ENCODE results near the gene CCDC106.

The CCDC106 gene

DNA sequence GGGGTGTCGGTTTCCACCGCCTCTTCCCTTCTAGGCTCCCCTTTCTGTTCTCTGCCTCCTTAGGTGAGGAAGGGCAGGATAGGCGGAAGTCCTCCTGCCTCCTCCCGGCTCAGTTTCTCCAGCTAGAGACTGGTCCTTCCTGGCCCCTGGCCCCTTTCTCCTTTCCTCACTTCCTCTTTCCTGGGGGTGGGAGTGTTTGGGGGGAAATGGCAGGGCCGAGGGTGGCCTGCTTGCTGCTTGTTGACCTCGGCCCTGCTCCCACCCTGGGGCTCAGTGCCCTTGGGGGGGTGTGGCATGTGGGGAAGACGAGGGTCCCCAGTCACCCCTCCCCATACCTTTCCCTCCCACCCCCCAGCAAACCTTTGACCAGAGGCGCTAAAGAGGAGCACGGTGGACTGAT, 11.8 kb downstream of the CCDC106 start:
- no peak for DNase-seq (ENCODE audit: extremely low spot score)
- ChIA-PET POLR2A (interaction anchor here (0.6 kb wide), 1 partner anchor 10 kb away, joined by 3 read pairs; no protein-coding TSS in a partner anchor), CTCF (interaction anchor here (0.8 kb wide), 1 partner anchor 12 kb away, joined by 3 read pairs; no protein-coding TSS in a partner anchor)
- TF ChIP-seq ARNT (IDR thresholded peaks at IDR 0.05) (no peak), ELF4 (IDR thresholded peaks at IDR 0.05) (no peak), TARDBP (IDR thresholded peaks at IDR 0.05) (no peak), ZNF384 (IDR thresholded peaks at IDR 0.05) (no peak), CTBP1 (IDR thresholded peaks at IDR 0.05; ENCODE audit: borderline replicate concordance) (no peak), NFRKB (IDR thresholded peaks at IDR 0.05) (no peak), L3MBTL2 (conservative IDR thresholded peaks at IDR 0.05) (no peak), FOXK2 (IDR thresholded peaks at IDR 0.05) (no peak), LEF1 (IDR thresholded peaks at IDR 0.05; ENCODE audit: borderline replicate concordance) (no peak), BHLHE40 (IDR thresholded peaks at IDR 0.05; ENCODE audit: borderline replicate concordance) (no peak), HDGF (IDR thresholded peaks at IDR 0.05; ENCODE audit: borderline replicate concordance) (no peak), FOXM1 (IDR thresholded peaks at IDR 0.05; ENCODE audit: borderline replicate concordance) (no peak), SUZ12 (IDR thresholded peaks at IDR 0.05) (no peak)

DNA sequence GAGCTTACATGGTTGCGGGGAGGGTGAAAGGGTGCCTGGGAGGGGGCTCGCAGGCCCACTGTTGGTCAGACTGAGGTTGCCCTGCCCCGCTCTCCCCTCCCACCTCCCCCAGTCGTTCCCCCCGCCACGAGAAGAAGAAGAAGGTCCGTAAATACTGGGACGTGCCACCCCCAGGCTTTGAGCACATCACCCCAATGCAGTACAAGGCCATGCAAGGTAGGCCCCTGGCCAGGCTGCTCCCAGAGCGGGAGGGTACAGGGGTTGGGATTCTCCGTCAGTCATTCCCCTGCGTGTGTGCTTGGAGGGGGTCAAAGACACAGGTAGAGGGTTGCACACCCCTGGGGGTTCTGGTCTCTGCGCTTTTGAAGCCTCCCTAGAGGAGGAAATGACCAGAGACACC, 12.4 kb downstream of the CCDC106 start:
- ChIA-PET POLR2A (no interaction called here), CTCF (interaction anchor here (1.1 kb wide), 1 partner anchor 11 kb away, joined by 4 read pairs; no protein-coding TSS in a partner anchor)
- no peak for DNase-seq (ENCODE audit: extremely low spot score)
- TF ChIP-seq ELF4 (IDR thresholded peaks at IDR 0.05), result no peak
- TF ChIP-seq FOXK2 (IDR thresholded peaks at IDR 0.05), result no peak
- no peak for TF ChIP-seq LEF1 (IDR thresholded peaks at IDR 0.05; ENCODE audit: borderline replicate concordance)
- TF ChIP-seq FOXM1 (IDR thresholded peaks at IDR 0.05; ENCODE audit: borderline replicate concordance), result no peak
- TF ChIP-seq TARDBP (IDR thresholded peaks at IDR 0.05), result no peak
- no peak for TF ChIP-seq SP1 (IDR thresholded peaks at IDR 0.05)
- no peak for TF ChIP-seq CTBP1 (IDR thresholded peaks at IDR 0.05; ENCODE audit: borderline replicate concordance)
- no peak for TF ChIP-seq SUZ12 (IDR thresholded peaks at IDR 0.05)
- TF ChIP-seq NFRKB (IDR thresholded peaks at IDR 0.05), result no peak
- no peak for TF ChIP-seq ARNT (IDR thresholded peaks at IDR 0.05)
- no peak for TF ChIP-seq BHLHE40 (IDR thresholded peaks at IDR 0.05; ENCODE audit: borderline replicate concordance)
- TF ChIP-seq, protein P1, sequence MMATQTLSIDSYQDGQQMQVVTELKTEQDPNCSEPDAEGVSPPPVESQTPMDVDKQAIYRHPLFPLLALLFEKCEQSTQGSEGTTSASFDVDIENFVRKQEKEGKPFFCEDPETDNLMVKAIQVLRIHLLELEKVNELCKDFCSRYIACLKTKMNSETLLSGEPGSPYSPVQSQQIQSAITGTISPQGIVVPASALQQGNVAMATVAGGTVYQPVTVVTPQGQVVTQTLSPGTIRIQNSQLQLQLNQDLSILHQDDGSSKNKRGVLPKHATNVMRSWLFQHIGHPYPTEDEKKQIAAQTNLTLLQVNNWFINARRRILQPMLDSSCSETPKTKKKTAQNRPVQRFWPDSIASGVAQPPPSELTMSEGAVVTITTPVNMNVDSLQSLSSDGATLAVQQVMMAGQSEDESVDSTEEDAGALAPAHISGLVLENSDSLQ (IDR thresholded peaks at IDR 0.05), result no peak
- no peak for TF ChIP-seq FOXA1 (IDR thresholded peaks at IDR 0.05)
- no peak for TF ChIP-seq L3MBTL2 (conservative IDR thresholded peaks at IDR 0.05)
- TF ChIP-seq HDGF (IDR thresholded peaks at IDR 0.05; ENCODE audit: borderline replicate concordance), result no peak
- TF ChIP-seq ZNF384 (IDR thresholded peaks at IDR 0.05), result no peak

DNA sequence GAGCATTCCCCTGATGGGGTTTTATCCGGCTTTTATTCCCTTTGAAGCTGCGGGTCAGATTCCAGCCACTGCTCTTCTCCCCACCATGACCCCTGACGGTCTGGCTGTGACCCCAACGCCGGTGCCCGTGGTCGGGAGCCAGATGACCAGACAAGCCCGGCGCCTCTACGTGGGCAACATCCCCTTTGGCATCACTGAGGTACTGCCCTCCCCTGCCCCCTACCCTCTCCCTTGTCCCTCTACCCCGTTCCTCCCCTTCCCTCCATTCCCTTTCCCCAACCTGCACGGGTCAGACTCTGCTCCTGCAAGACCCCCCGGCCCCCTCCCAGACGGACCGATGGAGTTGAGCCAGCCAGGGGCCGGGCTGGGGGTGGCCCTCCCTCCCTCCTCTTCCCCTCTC, 13.0 kb downstream of the CCDC106 start:
- CTCF ChIA-PET, result interaction anchor here (1.1 kb wide), 1 partner anchor 10 kb away, joined by 4 read pairs; no protein-coding TSS in a partner anchor
- POLR2A ChIA-PET, result no interaction called here
- TF ChIP-seq FOXA1 (IDR thresholded peaks at IDR 0.05), result no peak
- TF ChIP-seq, protein P1 (IDR thresholded peaks at IDR 0.05), result no peak
- no peak for TF ChIP-seq ZNF384 (IDR thresholded peaks at IDR 0.05)
- TF ChIP-seq ELF4 (IDR thresholded peaks at IDR 0.05), result no peak
- no peak for TF ChIP-seq CTBP1 (IDR thresholded peaks at IDR 0.05; ENCODE audit: borderline replicate concordance)
- TF ChIP-seq TARDBP (IDR thresholded peaks at IDR 0.05), result no peak
- TF ChIP-seq FOXK2 (IDR thresholded peaks at IDR 0.05), result no peak
- no peak for TF ChIP-seq FOXM1 (IDR thresholded peaks at IDR 0.05; ENCODE audit: borderline replicate concordance)
- no peak for TF ChIP-seq HDGF (IDR thresholded peaks at IDR 0.05; ENCODE audit: borderline replicate concordance)
- no peak for DNase-seq (ENCODE audit: extremely low spot score)

DNA sequence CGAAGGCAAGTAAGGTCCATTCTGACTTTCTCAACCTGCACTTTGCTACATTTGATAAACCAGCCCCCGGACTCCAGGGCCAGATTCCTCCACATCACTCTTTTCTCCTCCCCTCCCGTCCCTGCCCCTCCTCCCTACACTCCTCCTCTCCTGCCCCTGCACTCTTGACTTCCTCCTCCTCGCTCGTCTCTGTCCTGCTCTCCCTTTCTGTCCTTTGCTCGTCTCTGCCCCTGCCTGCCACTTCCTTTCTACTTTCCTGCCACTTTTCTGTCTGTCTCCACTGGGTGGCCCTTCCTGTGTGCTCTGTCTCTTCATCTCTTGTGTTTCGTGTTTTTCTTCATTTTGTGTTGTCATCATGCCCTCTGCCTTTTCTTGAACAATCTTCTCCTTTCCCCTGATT, 13.8 kb downstream of the CCDC106 start:
- ChIA-PET CTCF (no interaction called here), POLR2A (no interaction called here)
- DNase-seq (ENCODE audit: extremely low spot score), result no peak
- TF ChIP-seq ELF4 (IDR thresholded peaks at IDR 0.05) (no peak), BHLHE40 (IDR thresholded peaks at IDR 0.05; ENCODE audit: borderline replicate concordance) (no peak), SP1 (IDR thresholded peaks at IDR 0.05) (no peak), HDGF (IDR thresholded peaks at IDR 0.05; ENCODE audit: borderline replicate concordance) (no peak), CTBP1 (IDR thresholded peaks at IDR 0.05; ENCODE audit: borderline replicate concordance) (no peak), ARNT (IDR thresholded peaks at IDR 0.05) (no peak), FOXA1 (IDR thresholded peaks at IDR 0.05) (no peak), SUZ12 (IDR thresholded peaks at IDR 0.05) (no peak), TARDBP (IDR thresholded peaks at IDR 0.05) (no peak)
- TF ChIP-seq, protein P1 (IDR thresholded peaks at IDR 0.05), result no peak

GRCh38 chr19:55663846-55664536, 16.0 kb downstream of the CCDC106 start:
- CTCF ChIA-PET, result no interaction called here
- TF ChIP-seq ELF4 (IDR thresholded peaks at IDR 0.05) (no peak), BHLHE40 (IDR thresholded peaks at IDR 0.05; ENCODE audit: borderline replicate concordance) (no peak), ZNF384 (IDR thresholded peaks at IDR 0.05) (no peak), L3MBTL2 (conservative IDR thresholded peaks at IDR 0.05) (no peak), HDGF (IDR thresholded peaks at IDR 0.05; ENCODE audit: borderline replicate concordance) (no peak), SUZ12 (IDR thresholded peaks at IDR 0.05) (no peak), CTBP1 (IDR thresholded peaks at IDR 0.05; ENCODE audit: borderline replicate concordance) (no peak), NFRKB (IDR thresholded peaks at IDR 0.05) (no peak), FOXA1 (IDR thresholded peaks at IDR 0.05) (no peak), TARDBP (IDR thresholded peaks at IDR 0.05) (no peak), FOXK2 (IDR thresholded peaks at IDR 0.05) (no peak), LEF1 (IDR thresholded peaks at IDR 0.05; ENCODE audit: borderline replicate concordance) (no peak), FOXM1 (IDR thresholded peaks at IDR 0.05; ENCODE audit: borderline replicate concordance) (no peak), ARNT (IDR thresholded peaks at IDR 0.05) (no peak)
- TF ChIP-seq, protein P1 (IDR thresholded peaks at IDR 0.05), result no peak
- POLR2A ChIA-PET, result interaction anchor here (0.9 to 1.0 kb wide), 2 partner anchors 10 to 29 kb away, joined by 4 read pairs; no protein-coding TSS in a partner anchor
- DNase-seq (ENCODE audit: extremely low spot score), result no peak

Data from HEK293T (cell line).